Lung (tissue), 13 donors: Measurements from ENCODE around the gene SPP1. TPM values are rescaled to one million over a fixed set of nuclear protein-coding genes. Genes with fewer than 3 reads are reported as not detected.

ENCODE experiments used
- ATAC-seq: fragments of 200-7000 bp; cut with Tn5 transposase; one replicate; pipeline ENCODE4 v1.9.1; 2020; ENCODE audit warnings: moderate number of reproducible peaks; ENCODE audit not compliant: insufficient read depth, low FRiP score
- DNase-seq, 3 donors: peaks; one replicate each; pipeline ENCODE4 v3.0.0-alpha.2; 2013 to 2017
- H3K27ac ChIP-seq, 2 donors: one replicate each; pipeline ENCODE4 v1.5.1; 2013; ENCODE audit warnings: mild to moderate bottlenecking in 2 of 2, moderate library complexity in 2 of 2, control low read depth in 1 of 2, inconsistent platforms in 1 of 2, low read depth in 1 of 2, low read length in 1 of 2
- H3K27me3 ChIP-seq, 3 donors: one replicate each; pipeline ENCODE4 v1.5.1; 2013; ENCODE audit warnings: low read length in 2 of 3; ENCODE audit not compliant: control insufficient read depth in 3 of 3, insufficient read depth in 3 of 3
- H3K36me3 ChIP-seq, 4 donors: one replicate each; pipeline ENCODE4 v1.5.1; 2013; ENCODE audit warnings: low read length in 4 of 4, mild to moderate bottlenecking in 1 of 4, moderate library complexity in 1 of 4; ENCODE audit not compliant: control insufficient read depth in 4 of 4, insufficient read depth in 4 of 4
- H3K4me1 ChIP-seq, 5 donors: one replicate each; pipeline ENCODE4 v1.5.1; 2013; ENCODE audit warnings: low read length in 5 of 5, mild to moderate bottlenecking in 2 of 5, moderate library complexity in 1 of 5; ENCODE audit not compliant: control insufficient read depth in 5 of 5, insufficient read depth in 5 of 5
- H3K4me3 ChIP-seq: one replicate; pipeline ENCODE4 v1.5.1; 2013; ENCODE audit warnings: mild to moderate bottlenecking, control low read depth, moderate library complexity
- H3K9ac ChIP-seq, 2 donors: one replicate each; pipeline ENCODE4 v1.5.1; 2013; ENCODE audit warnings: low read length in 2 of 2, control low read depth in 1 of 2; ENCODE audit not compliant: insufficient read depth in 1 of 2
- H3K9me3 ChIP-seq, 4 donors: one replicate each; pipeline ENCODE4 v1.5.1; 2013; ENCODE audit warnings: low read length in 3 of 4, mild to moderate bottlenecking in 1 of 4, moderate library complexity in 1 of 4; ENCODE audit not compliant: control insufficient read depth in 4 of 4, insufficient read depth in 3 of 4
- CTCF ChIP-seq: IDR thresholded peaks from 2 replicates; pipeline ENCODE4 v1.5.1; 2012; ENCODE audit warnings: mild to moderate bottlenecking; ENCODE audit errors: control extremely low read depth, extremely low read depth
- WGBS, 2 donors: extraction: QIAGEN DNeasy Blood & Tissue Kit; methylation state at CpG; one replicate each; pipeline ENCODE4 v1.1.7; 2013; 5-methylcytosine and 5-hydroxymethylcytosine counted together
- polyA plus RNA-seq, 2 donors: library from polyadenylated mRNA; stranded (reverse); fragments of 200-250 nt; gene quantifications; one replicate each; pipeline ENCODE4 v1.2.1, GENCODE V29; 2013
- small RNA-seq: library from RNA; depleted of rRNA; stranded (forward); fragments of <200 nt; gene quantifications from one replicate; pipeline ENCODE3, GENCODE V24; 2014; ENCODE audit warnings: low replicate concordance
- total RNA-seq, 2 donors: library from RNA; depleted of rRNA in 1 of 2; stranded (reverse); fragments of >200 nt in 1 of 2; gene quantifications; one replicate each; pipeline ENCODE4 v1.2.1, GENCODE V29; 2014 to 2021
- donor health status: control.
- donor health status: control.
- donor health status: Bipolar disorder and iron deficiency.
- donor health status: healthy.
- donor health status: DM: yes; HTN: yes; CAD: no.

SPP1 gene
- total and polyA plus RNA-seq, 4 donors = 5.4 to 433 (median 112) TPM

- no peak overlapping the region for H3K27ac ChIP-seq
- H3K4me1 ChIP-seq = peaks cover 0 to 2% (median 0%) of the 10 kb centered on the region in 5 donors
- H3K27me3 ChIP-seq = no peaks in the 10 kb centered on the region
- ATAC-seq (no peak), DNase-seq (no peak)
- H3K4me3 ChIP-seq = no peak overlapping the region
- H3K36me3 ChIP-seq = peaks cover 2 to 17% (median 13%) of the 10 kb centered on the region in 4 donors
- no peak overlapping the region for H3K9ac ChIP-seq
- 43 to 50% methylated on average over 3 of the region's 3 CpGs for WGBS, 2 donors
- TF ChIP-seq CTCF = no peak
- H3K9me3 ChIP-seq = peaks cover 0 to 5% (median 3%) of the 10 kb centered on the region in 4 donors
Measured at GRCh38 chr4:88028946-88029345, 53.4 kb downstream of the SPP1 start.

- Histone ChIP-seq H3K27ac (no peak overlapping the region), H3K27me3 (no peaks in the 10 kb centered on the region), H3K36me3 (peaks cover 2 to 17% (median 13%) of the 10 kb centered on the region in 4 donors), H3K4me1 (peaks cover 0 to 2% (median 0%) of the 10 kb centered on the region in 5 donors), H3K9ac (no peak overlapping the region), H3K9me3 (peaks cover 0 to 5% (median 3%) of the 10 kb centered on the region in 4 donors), H3K4me3 (no peak overlapping the region)
- TF ChIP-seq CTCF = no peak
- ATAC-seq = no peak
- WGBS, 2 donors = 84 to 96% methylated on average over 3 of the region's 3 CpGs
- no peak for DNase-seq
Measured at GRCh38 chr4:88029556-88029955, 54.0 kb downstream of the SPP1 start.

- H3K9ac ChIP-seq = no peak overlapping the region
- no peak for DNase-seq
- peaks cover 0 to 5% (median 2%) of the 10 kb centered on the region in 4 donors for H3K9me3 ChIP-seq
- WGBS, 2 donors = 87 to 89% methylated on average over 12 of the region's 12 CpGs
- TF ChIP-seq CTCF = no peak
- peaks cover 4 to 15% (median 10%) of the 10 kb centered on the region in 4 donors for H3K36me3 ChIP-seq
- no peak for ATAC-seq
- no peaks in the 10 kb centered on the region for H3K27me3 ChIP-seq
- H3K4me3 ChIP-seq = no peak overlapping the region
- H3K4me1 ChIP-seq = peaks cover 0 to 2% (median 0%) of the 10 kb centered on the region in 5 donors
- H3K27ac ChIP-seq = no peak overlapping the region
Measured at GRCh38 chr4:88030565-88031310, 55.2 kb downstream of the SPP1 start.

Small RNA genes lying within 50 kb of the gene (small RNA-seq; reads per million reads assigned to genes)
- not detected for gene RNU1-36P

Other genes starting within 250 kb of the SPP1 start
- under 1 TPM; 0.12 to 0.37 TPM for gene IBSP, start 176.2 kb upstream of the SPP1 start, total RNA-seq
- gene IBSP, start 176.2 kb upstream of the SPP1 start, polyA plus RNA-seq = under 1 TPM in 1 of 2 donors, not detected in 1; 0.19 TPM
- not detected for gene MEPE, start 142.7 kb upstream of the SPP1 start, total RNA-seq
- under 1 TPM in 1 of 2 donors, not detected in 1; 0.02 TPM for gene MEPE, start 142.7 kb upstream of the SPP1 start, polyA plus RNA-seq
- 10 to 100 TPM; 24.4 to 71.2 TPM for gene PKD2, start 31.9 kb downstream of the SPP1 start, total RNA-seq
- gene PKD2, start 31.9 kb downstream of the SPP1 start, polyA plus RNA-seq = 1 to 10 TPM; 8.5 to 9.8 TPM
- gene ABCG2, start 182.9 kb downstream of the SPP1 start, total RNA-seq = 10 to 100 TPM in 1 of 2 donors, 1 to 10 TPM in 1; 5.4 to 15.7 TPM
- gene ABCG2, start 182.9 kb downstream of the SPP1 start, polyA plus RNA-seq = 1 to 10 TPM; 1.0 to 1.2 TPM